Glutamatergic neuron (in vitro differentiated cells): ENCODE data around the gene SEC11A. TPM values are rescaled to one million over a fixed set of nuclear protein-coding genes. Genes with fewer than 3 reads are reported as not detected.
"Not testable (repeated sequence)": the region's sequence is repeated elsewhere in the genome, so short reads cannot be mapped to it uniquely, and the experiment has no call there.

Experiments used
- DNase-seq: peaks from one replicate; pipeline ENCODE4 v3.0.0; 2022
- H3K27ac Mint-ChIP-seq: one replicate; pipeline ENCODE4 v1.8.0; 2020; ENCODE audit warnings: mild to moderate bottlenecking, mixed read lengths, inconsistent platforms; ENCODE audit not compliant: unreplicated experiment
- H3K27me3 Mint-ChIP-seq: one replicate; pipeline ENCODE4 v1.8.0; 2020; ENCODE audit warnings: mild to moderate bottlenecking, moderate library complexity, mixed read lengths, inconsistent platforms; ENCODE audit not compliant: unreplicated experiment
- H3K36me3 Mint-ChIP-seq: one replicate; pipeline ENCODE4 v1.8.0; 2020; ENCODE audit warnings: mild to moderate bottlenecking, mixed read lengths, inconsistent platforms; ENCODE audit not compliant: unreplicated experiment
- H3K4me1 Mint-ChIP-seq: one replicate; pipeline ENCODE4 v1.8.0; 2020; ENCODE audit warnings: mild to moderate bottlenecking, low read depth, mixed read lengths, inconsistent platforms; ENCODE audit not compliant: unreplicated experiment
- H3K4me3 Mint-ChIP-seq: one replicate; pipeline ENCODE4 v1.8.0; 2020; ENCODE audit warnings: mild to moderate bottlenecking, mixed read lengths, inconsistent platforms; ENCODE audit not compliant: unreplicated experiment
- H3K9me3 Mint-ChIP-seq: one replicate; pipeline ENCODE4 v1.8.0; 2020; ENCODE audit warnings: mild to moderate bottlenecking, moderate library complexity, mixed read lengths, inconsistent platforms; ENCODE audit not compliant: unreplicated experiment
- CTCF ChIP-seq: fragments of 200-600 bp; sonication (generic); IDR thresholded peaks from one replicate; pipeline ENCODE4 v1.5.0; 2021; ENCODE audit not compliant: partially characterized antibody, unreplicated experiment
- total RNA-seq: library from RNA; stranded (reverse); fragmentation: NEBNext Ultra II Directional; extraction: Animal tissue kit (Norgen Biotek cat#: 25700); gene quantifications from one replicate; pipeline ENCODE4 v1.2.1, GENCODE V29; 2021; ENCODE audit not compliant: unreplicated experiment

The SEC11A gene
- total RNA-seq, 1 donor from 2014 or later: 84.3 TPM

- peak overlapping the region; percentile 71 for H3K27ac Mint-ChIP-seq
- H3K9me3 Mint-ChIP-seq: peaks cover 12% of the 10 kb centered on the region
- peaks cover 38% of the 10 kb centered on the region for H3K4me1 Mint-ChIP-seq
- H3K27me3 Mint-ChIP-seq: peaks cover 10% of the 10 kb centered on the region
- H3K4me3 Mint-ChIP-seq: peak overlapping the region; percentile 77
- DNase-seq: no peak
- no peaks in the 10 kb centered on the region for H3K36me3 Mint-ChIP-seq
- no peak for TF ChIP-seq CTCF
These were observed 36.8 kb upstream of the SEC11A start for GRCh38 chr15:84752700-84753099.

GRCh38 chr15:84752195-84752594 is 36.3 kb upstream of the SEC11A start:
- DNase-seq: no peak
- TF ChIP-seq CTCF: no peak
- peak overlapping the region; percentile 75 for H3K4me3 Mint-ChIP-seq
- H3K9me3 Mint-ChIP-seq: peaks cover 18% of the 10 kb centered on the region
- H3K36me3 Mint-ChIP-seq: no peaks in the 10 kb centered on the region
- peaks cover 13% of the 10 kb centered on the region for H3K27me3 Mint-ChIP-seq
- H3K27ac Mint-ChIP-seq: peak overlapping the region; percentile 18
- H3K4me1 Mint-ChIP-seq: peaks cover 43% of the 10 kb centered on the region

GRCh38 chr15:84751721-84752120 is 35.8 kb upstream of the SEC11A start:
- H3K9me3 Mint-ChIP-seq: peaks cover 19% of the 10 kb centered on the region
- H3K36me3 Mint-ChIP-seq, H3K27ac Mint-ChIP-seq, DNase-seq: not testable (repeated sequence)
- H3K4me1 Mint-ChIP-seq: peaks cover 44% of the 10 kb centered on the region
- peak overlapping the region; percentile 75 for H3K4me3 Mint-ChIP-seq
- peaks cover 13% of the 10 kb centered on the region for H3K27me3 Mint-ChIP-seq

- Mint-ChIP-seq H3K27ac (peak overlapping the region; percentile 98), H3K4me1 (peaks cover 44% of the 10 kb centered on the region), H3K4me3 (peak overlapping the region; percentile 94)
These were observed 34.7 kb upstream of the SEC11A start for GRCh38 chr15:84750583-84751092.

GRCh38 chr15:84749111-84749991 is 33.4 kb upstream of the SEC11A start:
- no peak for TF ChIP-seq CTCF
- peak; percentile 66 for DNase-seq
- peak overlapping the region; percentile 98 for H3K27ac Mint-ChIP-seq
- peaks cover 41% of the 10 kb centered on the region for H3K4me1 Mint-ChIP-seq
- peak overlapping the region; percentile 94 for H3K4me3 Mint-ChIP-seq
- no peaks in the 10 kb centered on the region for H3K36me3 Mint-ChIP-seq
- H3K27me3 Mint-ChIP-seq: peaks cover 13% of the 10 kb centered on the region
- H3K9me3 Mint-ChIP-seq: peaks cover 21% of the 10 kb centered on the region

More at GRCh38 chr15:84750583-84751092, 34.7 kb upstream of the SEC11A start:
- Mint-ChIP-seq H3K9me3 (peaks cover 19% of the 10 kb centered on the region), H3K36me3 (no peaks in the 10 kb centered on the region), H3K27me3 (peaks cover 13% of the 10 kb centered on the region)
- DNase-seq: no peak
- TF ChIP-seq CTCF: no peak
